K562 (cell line): ENCODE results near the gene ZSCAN29. TPM values are rescaled to one million over a fixed set of nuclear protein-coding genes. Genes with fewer than 3 reads are reported as not detected.
A peak's percentile ranks its signal among the peaks of the same experiment; 100 is the strongest.

Experiments
- AFF4 ChIP-seq: sonication (generic); formaldehyde crosslinking; IDR thresholded peaks from 2 replicates; pipeline ENCODE4 v1.8.0; 2023; ENCODE audit warnings: mild to moderate bottlenecking, missing genetic modification reagents
- C11orf30 ChIP-seq: fragments of 450-650 bp; IDR thresholded peaks from 2 replicates; pipeline ENCODE4 v1.6.1; 2016; ENCODE audit warnings: low read depth, mild to moderate bottlenecking
- CHD7 ChIP-seq: fragments of 200-600 bp; sonication (generic); IDR thresholded peaks from one replicate; pipeline ENCODE4 v1.6.1; 2012; ENCODE audit warnings: mild to moderate bottlenecking, low read depth, low read length, inconsistent platforms
- EGR1 ChIP-seq: fragments of 450-650 bp; conservative IDR thresholded peaks from 2 replicates; pipeline ENCODE4 v1.6.1; 2017; ENCODE audit warnings: mild to moderate bottlenecking
- ILK ChIP-seq: fragments of 450-650 bp; IDR thresholded peaks from 2 replicates; pipeline ENCODE4 v1.6.1; 2016; ENCODE audit warnings: missing genetic modification characterization, low read depth, mild to moderate bottlenecking, missing compliant biosample characterization, moderate library complexity, borderline replicate concordance
- LCOR ChIP-seq: sonication (generic); formaldehyde crosslinking; IDR thresholded peaks from 2 replicates; pipeline ENCODE4 v1.8.0; 2022; ENCODE audit warnings: mild to moderate bottlenecking, missing genetic modification reagents
- MYBL2 ChIP-seq, 2 experiments: fragments of 450-650 bp in 1 of 2; sonication (generic) in 1 of 2; formaldehyde crosslinking in 1 of 2; IDR thresholded peaks; 2 replicates each; pipeline versions ENCODE4 v1.6.1 to v1.8.1; 2017 to 2022; ENCODE audit warnings: borderline replicate concordance in 1 of 2, inconsistent platforms in 1 of 2, low read depth in 1 of 2, mild to moderate bottlenecking in 1 of 2, missing genetic modification reagents in 1 of 2, moderate library complexity in 1 of 2
- NKRF ChIP-seq: fragments of 450-650 bp; IDR thresholded peaks from 2 replicates; pipeline ENCODE4 v1.6.1; 2016; ENCODE audit warnings: borderline replicate concordance
- POU5F1 ChIP-seq: fragments of 150-350 bp; IDR thresholded peaks from 2 replicates; pipeline ENCODE4 v1.6.1; 2014; ENCODE audit warnings: borderline replicate concordance, low read length, low read depth, mild to moderate bottlenecking; ENCODE audit not compliant: partially characterized antibody
- polyA plus RNA-seq, 8 experiments: library from polyadenylated mRNA; depleted of rRNA in 4 of 8; stranded (reverse) in 5 of 8; unstranded in 3 of 8; fragments of >200 nt; fragmentation: Nextera tagmentation in 2 of 8; fragmentation: Illumina TruSeq in 1 of 8; extraction: Ambion mirVana in 2 of 8; extraction: Trizol in 1 of 8; gene quantifications; 2 replicates each; pipeline versions ENCODE4 v1.2.1 to v1.2.3, GENCODE V29; 2011 to 2014; ENCODE audit warnings: inconsistent platforms in 1 of 8, missing spikeins in 1 of 8
- total RNA-seq, 7 experiments: library from RNA; depleted of rRNA in 6 of 7; stranded (reverse); fragments of >200 nt in 6 of 7; fragmentation: Illumina TruSeq in 2 of 7; extraction: Trizol in 2 of 7; gene quantifications; 2 replicates each; pipeline versions ENCODE4 v1.2.1 to v1.2.3, GENCODE V29; 2011 to 2021; ENCODE audit warnings: low replicate concordance in 1 of 7

The ZSCAN29 gene
- total and polyA plus RNA-seq, 9 of the 15 experiments (the other 6 are each of a cell fraction or from before 2014, with no cell fraction given) = 2.5 to 28.6 (median 19.7) TPM

- TF ChIP-seq CHD7 (no peak), NKRF (no peak), ILK (tag) (no peak), POU5F1 (no peak), C11orf30 (peak; percentile 91), MYBL2 (IDR thresholded peaks at IDR 0.05; ENCODE audit: low read depth) (no peak), MYBL2 (CRISPR knock-in tag; IDR thresholded peaks at IDR 0.05; ENCODE audit: borderline replicate concordance) (no peak), EGR1 (no peak), LCOR (CRISPR knock-in tag) (no peak), AFF4 (CRISPR knock-in tag) (no peak)
Measured at GRCh38 chr15:43410572-43411214, 39.9 kb upstream of the ZSCAN29 start (continued).
